Ramos (cell line): ENCODE results near the gene IMMP2L.
"Not testable (repeated sequence)": the region's sequence is repeated elsewhere in the genome, so short reads cannot be mapped to it uniquely, and the experiment has no call there.

ENCODE experiments used
- in situ Hi-C: fragments of 300-500 bp; cut with MboI; formaldehyde crosslinking; loops from one replicate; pipeline ENCODE4 v1.14.3; 2022; ENCODE audit warnings: low sequenced_read_pairs; ENCODE audit not compliant: unreplicated experiment

IMMP2L gene

GRCh38 chr7:111561904-111562732 is at the start of gene IMMP2L:
Gene IMMP2L, minus strand, starts transcription at chr7:111562492.
- in situ Hi-C loops = loop anchor here (25.0 kb wide), 1 partner anchor 475 kb away; the partner anchor contains the start of gene LRRN3

- in situ Hi-C loops = not testable (repeated sequence)
These were observed 47.4 kb upstream of the IMMP2L start for GRCh38 chr7:111609483-111610254.

GRCh38 chr7:111607621-111608020 is 45.3 kb upstream of the IMMP2L start:
- in situ Hi-C loops = no loop called here

GRCh38 chr7:111605246-111605645 is 43.0 kb upstream of the IMMP2L start:
- in situ Hi-C loops = no loop called here

- in situ Hi-C loops = no loop called here
These were observed 37.8 kb upstream of the IMMP2L start for GRCh38 chr7:111600091-111600490.

GRCh38 chr7:111595780-111596179 is 33.5 kb upstream of the IMMP2L start:
- in situ Hi-C loops = no loop called here

GRCh38 chr7:111594602-111595001 is 32.3 kb upstream of the IMMP2L start:
- in situ Hi-C loops = no loop called here

GRCh38 chr7:111593343-111593742 is 31.1 kb upstream of the IMMP2L start:
- in situ Hi-C loops = no loop called here

GRCh38 chr7:111588065-111588433 is 25.8 kb upstream of the IMMP2L start:
- in situ Hi-C loops = no loop called here

- in situ Hi-C loops = no loop called here
These were observed 25.2 kb upstream of the IMMP2L start for GRCh38 chr7:111587410-111588064.

- in situ Hi-C loops = no loop called here
These were observed 24.6 kb upstream of the IMMP2L start for GRCh38 chr7:111586711-111587409.

GRCh38 chr7:111581784-111582488 is 19.6 kb upstream of the IMMP2L start:
- in situ Hi-C loops = not testable (repeated sequence)

GRCh38 chr7:111581207-111581606 is 18.9 kb upstream of the IMMP2L start:
- in situ Hi-C loops = not testable (repeated sequence)

- in situ Hi-C loops = no loop called here
These were observed 16.5 kb upstream of the IMMP2L start for GRCh38 chr7:111578754-111579153.

GRCh38 chr7:111571720-111572119 is 9.4 kb upstream of the IMMP2L start:
- in situ Hi-C loops = loop anchor here (25.0 kb wide), 1 partner anchor 484 kb away; the partner anchor contains the start of gene LRRN3

- in situ Hi-C loops = loop anchor here (25.0 kb wide), 1 partner anchor 482 kb away; the partner anchor contains the start of gene LRRN3
These were observed 6.7 kb upstream of the IMMP2L start for GRCh38 chr7:111568870-111569462.

GRCh38 chr7:111568419-111568818 is 6.1 kb upstream of the IMMP2L start:
- in situ Hi-C loops = loop anchor here (25.0 kb wide), 1 partner anchor 481 kb away; the partner anchor contains the start of gene LRRN3

- in situ Hi-C loops = loop anchor here (25.0 kb wide), 1 partner anchor 477 kb away; the partner anchor contains the start of gene LRRN3
These were observed 1.8 kb upstream of the IMMP2L start for GRCh38 chr7:111564078-111564477.

- in situ Hi-C loops = loop anchor here (25.0 kb wide), 1 partner anchor 474 kb away; the partner anchor contains the start of gene LRRN3
These were observed 713 bp downstream of the IMMP2L start for GRCh38 chr7:111561654-111561903.
